HCT116 (cell line): ENCODE measurements around the gene RNF141. TPM values are rescaled to one million over a fixed set of nuclear protein-coding genes. Genes with fewer than 3 reads are reported as not detected.

Experiments
- ATAC-seq: fragments of 200-7000 bp; cut with Tn5 transposase; 2 replicates; pipeline ENCODE4 v1.9.1; 2020; ENCODE audit warnings: mild to moderate bottlenecking, moderate library complexity
- BruUV-seq: library from RNA; stranded (reverse); fragments of 400-500 nt; replicated peaks from 2 replicates; lab custom pipeline; 2021; lab: Mats Ljungman, UMichigan
- CTCF ChIA-PET: fragments of 300-600 bp; sonication (Branson Sonifier 250); formaldehyde crosslinking; loops from one replicate; lab custom pipeline; 2021; ENCODE audit warnings: antibody characterized with exemption; lab: Charles Lee
- POLR2A ChIA-PET: fragments of 300-600, 350-600 bp; sonication (Branson Sonifier 250); formaldehyde crosslinking; loops from one replicate; lab custom pipeline; 2021; ENCODE audit warnings: antibody characterized with exemption; lab: Charles Lee
- RAD21 ChIA-PET, 2 experiments: fragments of 300-600 bp; sonication (Branson Sonifier 250); formaldehyde crosslinking; loops; one replicate each; lab custom pipeline; 2023; ENCODE audit warnings: low total read pairs in 2 of 2; ENCODE audit not compliant: uncharacterized antibody in 2 of 2, unreplicated experiment in 2 of 2, low non-redundant PET in 1 of 2; lab: Charles Lee
- DNase-seq: peaks from one replicate; pipeline ENCODE4 v3.0.0-alpha.2; 2010; ENCODE audit warnings: low read depth, low spot score
- H2AFZ ChIP-seq: fragments of 200-600 bp; shearing (Covaris generic), sonication (generic); 2 replicates; pipeline ENCODE4 v1.6.1; 2017; ENCODE audit warnings: low read depth, mixed run types, mixed read lengths, antibody characterized with exemption, low read length; ENCODE audit not compliant: poor library complexity, severe bottlenecking
- H3K27ac ChIP-seq: 2 replicates; pipeline ENCODE4 v1.5.1; 2012; ENCODE audit warnings: low read depth, low read length
- H3K27me3 ChIP-seq: fragments of 200-600 bp; sonication (generic); 2 replicates; pipeline ENCODE4 v1.6.1; 2016; ENCODE audit warnings: mixed run types, low read length, mixed read lengths; ENCODE audit not compliant: insufficient read depth
- H3K36me3 ChIP-seq, 2 experiments: fragments of 200-500 bp in 1 of 2; fragments of 200-600 bp in 1 of 2; sonication (Bioruptor generic) in 1 of 2; sonication (generic) in 1 of 2; 2 replicates each; pipeline versions ENCODE4 v1.5.1 to v1.6.1; 2014 to 2016; ENCODE audit warnings: low read length in 2 of 2, inconsistent platforms in 1 of 2, mixed read lengths in 1 of 2, mixed run types in 1 of 2; ENCODE audit not compliant: insufficient read depth in 2 of 2, control insufficient read depth in 1 of 2
- H3K4me1 ChIP-seq, 2 experiments: fragments of 200-600 bp in 1 of 2; sonication (generic) in 1 of 2; 2 replicates each; pipeline versions ENCODE4 v1.5.1 to v1.6.1; 2012 to 2017; ENCODE audit warnings: low read length in 2 of 2, inconsistent platforms in 1 of 2, mild to moderate bottlenecking in 1 of 2, mixed read lengths in 1 of 2, mixed run types in 1 of 2, moderate library complexity in 1 of 2; ENCODE audit not compliant: insufficient read depth in 2 of 2, control insufficient read depth in 1 of 2
- H3K4me2 ChIP-seq: fragments of 200-600 bp; sonication (generic); 2 replicates; pipeline ENCODE4 v1.6.1; 2017; ENCODE audit warnings: mixed run types, low read length, mixed read lengths
- H3K4me3 ChIP-seq, 2 experiments: fragments of 200-600 bp in 1 of 2; sonication (generic) in 1 of 2; replicated peaks in 1 of 2; 2 replicates each; pipeline ENCODE4 v1.5.1; 2011 to 2016; ENCODE audit warnings: low read length in 2 of 2, control low read depth in 1 of 2, low read depth in 1 of 2, mild to moderate bottlenecking in 1 of 2, mixed read lengths in 1 of 2, mixed run types in 1 of 2
- H3K79me2 ChIP-seq: fragments of 200-600 bp; sonication (generic); 2 replicates; pipeline ENCODE4 v1.6.1; 2017; ENCODE audit warnings: mild to moderate bottlenecking, mixed run types, low read length, moderate library complexity, mixed read lengths; ENCODE audit not compliant: insufficient read depth
- H3K9ac ChIP-seq: fragments of 200-600 bp; sonication (generic); 2 replicates; pipeline ENCODE4 v1.6.1; 2016; ENCODE audit warnings: low read length, mixed read lengths
- H3K9me2 ChIP-seq: fragments of 200-600 bp; sonication (generic), shearing (Covaris generic); 2 replicates; pipeline ENCODE4 v1.6.1; 2017; ENCODE audit warnings: mixed run types, mild to moderate bottlenecking, moderate library complexity; ENCODE audit not compliant: insufficient read depth
- H3K9me3 ChIP-seq, 2 experiments: fragments of 200-500 bp in 1 of 2; fragments of 200-600 bp in 1 of 2; sonication (Bioruptor generic) in 1 of 2; sonication (generic) in 1 of 2; 2 replicates each; pipeline ENCODE4 v1.6.1; 2014 to 2017; ENCODE audit warnings: low read length in 2 of 2, mixed read lengths in 2 of 2, inconsistent platforms in 1 of 2, low read depth in 1 of 2, mild to moderate bottlenecking in 1 of 2, mixed run types in 1 of 2, moderate library complexity in 1 of 2; ENCODE audit not compliant: control insufficient read depth in 1 of 2, insufficient read depth in 1 of 2
- H4K20me1 ChIP-seq: fragments of 200-600 bp; sonication (generic), shearing (Covaris generic); 2 replicates; pipeline ENCODE4 v1.6.1; 2017; ENCODE audit warnings: mixed run types, mild to moderate bottlenecking, moderate library complexity; ENCODE audit not compliant: insufficient read depth
- CBX3 ChIP-seq: IDR thresholded peaks from 2 replicates; pipeline ENCODE4 v1.6.1; 2012; ENCODE audit warnings: low read depth
- CEBPB ChIP-seq: IDR thresholded peaks from 2 replicates; pipeline ENCODE4 v1.6.1; 2012; ENCODE audit warnings: low read depth
- EGR1 ChIP-seq: IDR thresholded peaks from 2 replicates; pipeline ENCODE4 v1.6.1; 2012; ENCODE audit warnings: low read depth
- ELF1 ChIP-seq: IDR thresholded peaks from 2 replicates; pipeline ENCODE4 v1.6.1; 2012; ENCODE audit warnings: low read depth, borderline replicate concordance
- EZH2 ChIP-seq: fragments of 200-600 bp; sonication (generic); IDR thresholded peaks from 2 replicates; pipeline ENCODE4 v1.6.1; 2017; ENCODE audit warnings: antibody characterized with exemption, mixed run types
- EZH2phosphoT487 ChIP-seq: fragments of 200-600 bp; IDR thresholded peaks from 2 replicates; pipeline ENCODE4 v1.6.1; 2018; ENCODE audit warnings: antibody characterized with exemption, borderline replicate concordance
- JUND ChIP-seq: IDR thresholded peaks from 2 replicates; pipeline ENCODE4 v1.6.1; 2012
- POLR2A ChIP-seq: IDR thresholded peaks from 2 replicates; pipeline ENCODE4 v1.7.0; 2011; ENCODE audit warnings: borderline replicate concordance; ENCODE audit not compliant: insufficient read depth, insufficient read length; ENCODE audit errors: extremely low read depth
- POLR2AphosphoS5 ChIP-seq: IDR thresholded peaks from 2 replicates; pipeline ENCODE4 v1.6.1; 2011; ENCODE audit warnings: mild to moderate bottlenecking, low read depth, low read length, moderate library complexity
- RAD21 ChIP-seq: IDR thresholded peaks from 2 replicates; pipeline ENCODE4 v1.6.1; 2012; ENCODE audit warnings: low read depth, mild to moderate bottlenecking
- SP1 ChIP-seq: IDR thresholded peaks from 2 replicates; pipeline ENCODE4 v1.6.1; 2012; ENCODE audit warnings: low read depth
- SRF ChIP-seq: IDR thresholded peaks from 2 replicates; pipeline ENCODE4 v1.6.1; 2012; ENCODE audit warnings: low read depth
- TCF7L2 ChIP-seq: IDR thresholded peaks from 2 replicates; pipeline ENCODE4 v1.7.0; 2011; ENCODE audit warnings: borderline replicate concordance, inconsistent platforms; ENCODE audit not compliant: insufficient read depth, insufficient read length; ENCODE audit errors: extremely low read depth
- YY1 ChIP-seq: IDR thresholded peaks from 2 replicates; pipeline ENCODE4 v1.6.1; 2011; ENCODE audit warnings: low read length, low read depth, moderate library complexity, mild to moderate bottlenecking; ENCODE audit not compliant: insufficient replicate concordance; ENCODE audit errors: extremely low read depth
- ZFX ChIP-seq: fragments of 450-650 bp; IDR thresholded peaks from 2 replicates; pipeline ENCODE4 v1.6.1; 2017
- intact Hi-C: fragments of 100-400 bp; cut with micrococcal nuclease; formaldehyde crosslinking; loops from 2 replicates; pipeline ENCODE4 v1.10.0; 2022
- total RNA-seq: library from RNA; stranded (reverse); gene quantifications from one replicate; pipeline ENCODE4 v1.2.1, GENCODE V29; 2021; ENCODE audit not compliant: unreplicated experiment
- TF ChIP-seq, protein P1 (sequence below), 3 experiments: fragments of 200-600 bp in 1 of 3; sonication (generic) in 1 of 3; IDR thresholded peaks in 2 of 3; conservative IDR thresholded peaks in 1 of 3; 2 replicates each; pipeline ENCODE4 v1.5.1; 2012 to 2017; ENCODE audit warnings: low read depth in 2 of 3, low read length in 2 of 3, antibody characterized with exemption in 1 of 3, borderline replicate concordance in 1 of 3, control low read depth in 1 of 3, mild to moderate bottlenecking in 1 of 3, mixed read lengths in 1 of 3, mixed run types in 1 of 3, moderate library complexity in 1 of 3; ENCODE audit not compliant: insufficient read depth in 1 of 3
- TF ChIP-seq, protein P2 (sequence below): IDR thresholded peaks from 2 replicates; pipeline ENCODE4 v1.6.1; 2012; ENCODE audit warnings: low read depth

The RNF141 gene
- total RNA-seq, 1 experiment from 2014 or later = 133 TPM

GRCh38 chr11:10568486-10568941, 27.5 kb upstream of the RNF141 start, which contains the start of gene LYVE1:
TSS of gene LYVE1 (minus strand) at chr11:10568665. CDS start at chr11:10568532, 133 bp downstream.
- Histone ChIP-seq H3K4me1 (peaks cover 4 to 39% of the 10 kb centered on the region in 2 experiments), H3K27me3 (no peaks in the 10 kb centered on the region), H3K9me3 (no peaks in the 10 kb centered on the region), H3K36me3 (no peaks in the 10 kb centered on the region), H3K9ac (no peak within 1 kb of the TSS), H3K27ac (no peak within 1 kb of the TSS), H3K79me2 (no peaks in the 10 kb centered on the region), H3K4me3 (no peak within 1 kb of the TSS), H3K4me2 (no peak within 1 kb of the TSS), H3K9me2 (no peaks in the 10 kb centered on the region), H4K20me1 (no peaks in the 10 kb centered on the region), H2AFZ (no peak within 1 kb of the TSS)
- POLR2A ChIA-PET = no interaction called here
- intact Hi-C loops = no loop called here
- no TSS peak for BruUV-seq
- TF ChIP-seq CBX3 (no peak), EZH2phosphoT487 (no peak), POLR2A (no peak), CEBPB (no peak), EGR1 (no peak), JUND (no peak)
- TF ChIP-seq, protein P1, sequence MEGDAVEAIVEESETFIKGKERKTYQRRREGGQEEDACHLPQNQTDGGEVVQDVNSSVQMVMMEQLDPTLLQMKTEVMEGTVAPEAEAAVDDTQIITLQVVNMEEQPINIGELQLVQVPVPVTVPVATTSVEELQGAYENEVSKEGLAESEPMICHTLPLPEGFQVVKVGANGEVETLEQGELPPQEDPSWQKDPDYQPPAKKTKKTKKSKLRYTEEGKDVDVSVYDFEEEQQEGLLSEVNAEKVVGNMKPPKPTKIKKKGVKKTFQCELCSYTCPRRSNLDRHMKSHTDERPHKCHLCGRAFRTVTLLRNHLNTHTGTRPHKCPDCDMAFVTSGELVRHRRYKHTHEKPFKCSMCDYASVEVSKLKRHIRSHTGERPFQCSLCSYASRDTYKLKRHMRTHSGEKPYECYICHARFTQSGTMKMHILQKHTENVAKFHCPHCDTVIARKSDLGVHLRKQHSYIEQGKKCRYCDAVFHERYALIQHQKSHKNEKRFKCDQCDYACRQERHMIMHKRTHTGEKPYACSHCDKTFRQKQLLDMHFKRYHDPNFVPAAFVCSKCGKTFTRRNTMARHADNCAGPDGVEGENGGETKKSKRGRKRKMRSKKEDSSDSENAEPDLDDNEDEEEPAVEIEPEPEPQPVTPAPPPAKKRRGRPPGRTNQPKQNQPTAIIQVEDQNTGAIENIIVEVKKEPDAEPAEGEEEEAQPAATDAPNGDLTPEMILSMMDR (IDR thresholded peaks at IDR 0.05 in 2 of 3, conservative IDR thresholded peaks at IDR 0.05 in 1 of 3; ENCODE audit: borderline replicate concordance in 1 of 3, insufficient read depth in 1 of 3, low read depth in 2 of 3, low read length in 2 of 3) = no peak
- CTCF ChIA-PET = no interaction called here
- RAD21 ChIA-PET = no interaction called here
- DNase-seq (no peak), ATAC-seq (no peak)

DNA sequence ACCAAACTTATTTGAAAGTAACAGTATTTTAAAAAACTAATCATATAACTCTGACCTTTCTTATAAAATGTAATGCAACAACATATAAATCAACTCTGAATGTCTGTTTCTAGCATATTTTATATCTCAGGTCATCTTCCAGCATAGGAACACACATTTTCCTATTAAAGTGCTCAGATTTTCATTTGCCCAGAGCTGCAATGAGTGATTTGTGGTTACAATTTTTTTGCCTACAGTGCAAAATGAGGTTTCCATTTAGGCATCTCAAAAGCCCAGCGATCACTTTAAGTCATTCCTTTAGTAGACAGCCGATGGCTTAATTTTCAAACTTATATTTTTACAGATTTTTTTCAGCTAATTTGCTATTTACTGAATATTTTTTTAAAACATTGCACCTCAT, 26.5 kb upstream of the RNF141 start:
- ChIA-PET CTCF (no interaction called here), POLR2A (no interaction called here)
- H3K9me3 ChIP-seq = no peaks in the 10 kb centered on the region

More for the DNA sequence above, 26.5 kb upstream of the RNF141 start:
- RAD21 ChIA-PET = no interaction called here
- intact Hi-C loops = no loop called here
- Histone ChIP-seq H3K36me3 (no peaks in the 10 kb centered on the region), H3K79me2 (no peaks in the 10 kb centered on the region), H3K4me2 (peak overlapping the region; percentile 43; the same call in 1 of the 2 replicates), H3K9me2 (no peaks in the 10 kb centered on the region), H3K4me1 (peaks cover 4 to 41% of the 10 kb centered on the region in 2 experiments), H3K4me3 (no peak overlapping the region), H2AFZ (no peak overlapping the region), H3K27me3 (no peaks in the 10 kb centered on the region), H3K27ac (no peak overlapping the region)
- no peak for ATAC-seq
- DNase-seq = no peak
- BruUV-seq = no TSS peak
- TF ChIP-seq, protein P2, sequence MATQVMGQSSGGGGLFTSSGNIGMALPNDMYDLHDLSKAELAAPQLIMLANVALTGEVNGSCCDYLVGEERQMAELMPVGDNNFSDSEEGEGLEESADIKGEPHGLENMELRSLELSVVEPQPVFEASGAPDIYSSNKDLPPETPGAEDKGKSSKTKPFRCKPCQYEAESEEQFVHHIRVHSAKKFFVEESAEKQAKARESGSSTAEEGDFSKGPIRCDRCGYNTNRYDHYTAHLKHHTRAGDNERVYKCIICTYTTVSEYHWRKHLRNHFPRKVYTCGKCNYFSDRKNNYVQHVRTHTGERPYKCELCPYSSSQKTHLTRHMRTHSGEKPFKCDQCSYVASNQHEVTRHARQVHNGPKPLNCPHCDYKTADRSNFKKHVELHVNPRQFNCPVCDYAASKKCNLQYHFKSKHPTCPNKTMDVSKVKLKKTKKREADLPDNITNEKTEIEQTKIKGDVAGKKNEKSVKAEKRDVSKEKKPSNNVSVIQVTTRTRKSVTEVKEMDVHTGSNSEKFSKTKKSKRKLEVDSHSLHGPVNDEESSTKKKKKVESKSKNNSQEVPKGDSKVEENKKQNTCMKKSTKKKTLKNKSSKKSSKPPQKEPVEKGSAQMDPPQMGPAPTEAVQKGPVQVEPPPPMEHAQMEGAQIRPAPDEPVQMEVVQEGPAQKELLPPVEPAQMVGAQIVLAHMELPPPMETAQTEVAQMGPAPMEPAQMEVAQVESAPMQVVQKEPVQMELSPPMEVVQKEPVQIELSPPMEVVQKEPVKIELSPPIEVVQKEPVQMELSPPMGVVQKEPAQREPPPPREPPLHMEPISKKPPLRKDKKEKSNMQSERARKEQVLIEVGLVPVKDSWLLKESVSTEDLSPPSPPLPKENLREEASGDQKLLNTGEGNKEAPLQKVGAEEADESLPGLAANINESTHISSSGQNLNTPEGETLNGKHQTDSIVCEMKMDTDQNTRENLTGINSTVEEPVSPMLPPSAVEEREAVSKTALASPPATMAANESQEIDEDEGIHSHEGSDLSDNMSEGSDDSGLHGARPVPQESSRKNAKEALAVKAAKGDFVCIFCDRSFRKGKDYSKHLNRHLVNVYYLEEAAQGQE = no peak
- TF ChIP-seq EGR1 = no peak
- TF ChIP-seq RAD21 = no peak
- TF ChIP-seq EZH2 = no peak
- no peak for TF ChIP-seq EZH2phosphoT487
- no peak for TF ChIP-seq CBX3
- TF ChIP-seq SRF = no peak
- no peak for TF ChIP-seq POLR2AphosphoS5
- no peak for TF ChIP-seq ELF1
- no peak for TF ChIP-seq ZFX
- no peak for TF ChIP-seq YY1
- no peak for TF ChIP-seq TCF7L2
- no peak for TF ChIP-seq SP1
- no peak for TF ChIP-seq CEBPB
- TF ChIP-seq, all 23 proteins: peak for 0
- Histone ChIP-seq H3K9ac (no peak overlapping the region), H4K20me1 (no peaks in the 10 kb centered on the region)
